GM12878 (cell line): Measurements from ENCODE around the gene SPAG16. TPM values are rescaled to one million over a fixed set of nuclear protein-coding genes. Genes with fewer than 3 reads are reported as not detected.

ENCODE experiments used
- ATAC-seq: fragments of 200-7000 bp; cut with Tn5 transposase; 3 replicates; pipeline ENCODE4 v1.9.1; 2020; ENCODE audit warnings: mild to moderate bottlenecking, moderate library complexity
- BruUV-seq: library from RNA; stranded (reverse); fragments of 400-500 nt; replicated peaks from 2 replicates; lab custom pipeline; 2021; lab: Mats Ljungman, UMichigan
- CTCF ChIA-PET: fragments of 300-600 bp; sonication (Branson Sonifier 250); formaldehyde crosslinking; extraction: SDS; loops from one replicate; lab custom pipeline; 2021; ENCODE audit warnings: inconsistent platforms; lab: Yijun Ruan, JAX
- POLR2A ChIA-PET: fragments of 350-600 bp; formaldehyde crosslinking; extraction: SDS; loops from one replicate; lab custom pipeline; 2021; ENCODE audit warnings: inconsistent platforms; lab: Charles Lee
- RAD21 ChIA-PET: fragments of 300-600 bp; sonication (Branson Sonifier 250); formaldehyde crosslinking; loops from one replicate; lab custom pipeline; 2023; ENCODE audit warnings: antibody characterized with exemption; ENCODE audit not compliant: unreplicated experiment; lab: Charles Lee
- SMC1A ChIA-PET: fragments of 300-600 bp; sonication (Branson Sonifier 250); formaldehyde crosslinking; loops from one replicate; lab custom pipeline; 2023; ENCODE audit not compliant: unreplicated experiment, uncharacterized antibody; lab: Charles Lee
- DNase-seq: peaks from one replicate; pipeline ENCODE4 v3.0.0-alpha.2; 2011; ENCODE audit warnings: low read depth, low spot score
- FAIRE-seq: peaks from 3 replicates; lab custom pipeline; 2011; peaks lifted over from hg19 to GRCh38; lab: Jason Lieb, UNC
- H2AFZ ChIP-seq: 2 replicates; pipeline ENCODE4 v1.6.0; 2011; ENCODE audit warnings: low read depth, low read length, control low read depth; ENCODE audit not compliant: control insufficient read depth
- H3K27ac ChIP-seq: 2 replicates; pipeline ENCODE4 v1.5.1; 2011; ENCODE audit warnings: control low read depth; ENCODE audit not compliant: control insufficient read depth, insufficient read depth
- H3K27me3 ChIP-seq, 2 experiments: replicated peaks in 1 of 2; 2 replicates each; pipeline versions ENCODE4 v1.6.0 to v1.6.1; 2011; ENCODE audit warnings: low read length in 1 of 2; ENCODE audit not compliant: control insufficient read depth in 2 of 2, insufficient read depth in 2 of 2
- H3K36me3 ChIP-seq, 2 experiments: 2 replicates each; pipeline ENCODE4 v1.5.1; 2011; ENCODE audit warnings: low read length in 1 of 2; ENCODE audit not compliant: control insufficient read depth in 2 of 2, insufficient read depth in 2 of 2
- H3K4me1 ChIP-seq: 2 replicates; pipeline ENCODE4 v1.6.1; 2011; ENCODE audit warnings: mild to moderate bottlenecking, low read length, moderate library complexity, mixed read lengths; ENCODE audit not compliant: control insufficient read depth, insufficient read depth
- H3K4me2 ChIP-seq: 2 replicates; pipeline ENCODE4 v1.6.0; 2011; ENCODE audit warnings: control low read depth; ENCODE audit not compliant: control insufficient read depth, insufficient read depth
- H3K4me3 ChIP-seq: fragments of 200-600 bp; sonication (generic); 2 replicates; pipeline ENCODE4 v1.5.1; 2016
- H3K79me2 ChIP-seq: 2 replicates; pipeline ENCODE4 v1.6.0; 2011; ENCODE audit warnings: low read length; ENCODE audit not compliant: control insufficient read depth, insufficient read depth
- H3K9ac ChIP-seq: 2 replicates; pipeline ENCODE4 v1.8.0; 2011; ENCODE audit warnings: low read length, control low read depth, mixed read lengths; ENCODE audit not compliant: control insufficient read depth, insufficient read depth
- H3K9me3 ChIP-seq: replicated peaks from 3 replicates; pipeline ENCODE4 v1.5.1; 2011; ENCODE audit warnings: mild to moderate bottlenecking, low read length; ENCODE audit not compliant: control insufficient read depth, insufficient read depth
- H4K20me1 ChIP-seq: 2 replicates; pipeline ENCODE4 v1.6.0; 2011; ENCODE audit not compliant: control insufficient read depth, insufficient read depth
- ASH2L ChIP-seq: fragments of 300-600, 200-600 bp; sonication (generic); IDR thresholded peaks from 2 replicates; pipeline ENCODE4 v1.6.1; 2017; ENCODE audit warnings: low read depth, mild to moderate bottlenecking, borderline replicate concordance
- POLR2AphosphoS2 ChIP-seq: IDR thresholded peaks from 2 replicates; pipeline ENCODE4 v1.6.1; 2011; ENCODE audit warnings: low read depth, mild to moderate bottlenecking, low read length, improper control_type of control experiment, moderate library complexity
- REST ChIP-seq: IDR thresholded peaks from 2 replicates; pipeline ENCODE4 v1.6.1; 2012; ENCODE audit warnings: mild to moderate bottlenecking, low read depth, low read length
- SIX5 ChIP-seq: IDR thresholded peaks from 2 replicates; pipeline ENCODE4 v1.6.1; 2011; ENCODE audit warnings: mild to moderate bottlenecking, low read depth, low read length, moderate library complexity; ENCODE audit not compliant: severe bottlenecking
- WGBS: methylation state at CpG from one replicate; pipeline ENCODE4 v1.1.6; 2016; ENCODE audit warnings: low lambda C conversion rate; ENCODE audit not compliant: insufficient replicate concordance, insufficient coverage; ENCODE audit errors: missing lambda C conversion rate; 5-methylcytosine and 5-hydroxymethylcytosine counted together
- in situ Hi-C: fragments of 300-500 bp; cut with MboI; formaldehyde crosslinking; loops from 9 replicates; pipeline ENCODE4 v1.14.3; 2018; ENCODE audit warnings: mixed read lengths
- intact Hi-C: fragments of 100-400 bp; cut with micrococcal nuclease; formaldehyde crosslinking; loops from one replicate; pipeline ENCODE4 v1.14.2; 2022; ENCODE audit not compliant: unreplicated experiment
- polyA plus RNA-seq, 11 experiments: library from polyadenylated mRNA; depleted of rRNA in 4 of 11; unstranded in 6 of 11; stranded (reverse) in 5 of 11; fragments of >200 nt; fragmentation: Nextera tagmentation in 4 of 11; fragmentation: Illumina TruSeq in 1 of 11; extraction: Ambion mirVana in 4 of 11; extraction: Trizol in 1 of 11; gene quantifications; 1 replicate in 1 of 11; 2 replicates in 10 of 11; pipeline versions ENCODE4 v1.2.1 to v1.2.3, GENCODE V29; 2011 to 2016; ENCODE audit warnings: inconsistent platforms in 2 of 11, missing spikeins in 2 of 11, low read depth in 1 of 11
- total RNA-seq, 4 experiments: library from RNA; depleted of rRNA in 3 of 4; stranded (reverse); fragments of >200 nt in 3 of 4; fragmentation: Illumina TruSeq in 1 of 4; extraction: Trizol in 1 of 4; gene quantifications; 2 replicates each; pipeline versions ENCODE4 v1.2.1 to v1.2.3, GENCODE V29; 2013 to 2021

SPAG16 gene
- total and polyA plus RNA-seq, 10 of the 15 experiments (the other 5 are each of a cell fraction or from before 2014, with no cell fraction given): 6.0 to 25.0 (median 15.2) TPM

GRCh38 chr2:214311931-214312749 is 1027.9 kb downstream of the SPAG16 start:
- Histone ChIP-seq H4K20me1 (no peaks in the 10 kb centered on the region), H3K4me2 (no peak overlapping the region), H3K27ac (no peak overlapping the region), H3K79me2 (no peaks in the 10 kb centered on the region), H3K4me3 (no peak overlapping the region), H3K9ac (no peak overlapping the region), H3K36me3 (no peaks in the 10 kb centered on the region), H3K4me1 (no peaks in the 10 kb centered on the region; the same call in 1 of the 2 replicates), H2AFZ (no peak overlapping the region), H3K27me3 (no peaks in the 10 kb centered on the region), H3K9me3 (no peaks in the 10 kb centered on the region)
- SMC1A ChIA-PET: interaction anchor here (1.2 kb wide), 1 partner anchor 426 kb away, joined by 3 read pairs; no protein-coding TSS in a partner anchor
- no peak for DNase-seq
- CTCF ChIA-PET: no interaction called here
- ATAC-seq: no peak
- in situ Hi-C loops: loop anchor here (25.0 kb wide), 1 partner anchor 1625 kb away; no protein-coding TSS in a partner anchor
- BruUV-seq: no TSS peak
- RAD21 ChIA-PET: no interaction called here
- 14% methylated on average over 3 of the region's 3 CpGs for WGBS
- FAIRE-seq: no peak
- TF ChIP-seq SIX5 (no peak), REST (no peak), ASH2L (no peak), POLR2AphosphoS2 (no peak)
- POLR2A ChIA-PET: interaction anchor here (1.1 kb wide), 1 partner anchor 13 kb away, joined by 3 read pairs; no protein-coding TSS in a partner anchor
- intact Hi-C loops: loop anchor here (5.0 to 10.0 kb wide), 4 partner anchors 423 to 1065 kb away; no protein-coding TSS in a partner anchor
